ENCODE results near the gene PADI1. TPM values are rescaled to one million over a fixed set of nuclear protein-coding genes. Genes with fewer than 3 reads are reported as not detected.

The PADI1 gene
- polyA plus RNA-seq, 1 of the 3 experiments (the other 2 are of a cell fraction): 0.26 TPM

- H3K9ac ChIP-seq: peak overlapping the region; percentile 74
- peak overlapping the region; percentile 68 to 96; a peak in 3 of 4 replicates for H3K27ac ChIP-seq (ENCODE audit: low read depth in 2 of 2, low read length in 1 of 2)
- H3K4me2 ChIP-seq: peak overlapping the region; percentile 70
- DNase-seq: no peak
- peak; percentile 15; the same call in 1 of the 2 replicates for TF ChIP-seq MAX (IDR thresholded peaks at IDR 0.05; ENCODE audit: low read depth)
- TF ChIP-seq, protein P1, sequence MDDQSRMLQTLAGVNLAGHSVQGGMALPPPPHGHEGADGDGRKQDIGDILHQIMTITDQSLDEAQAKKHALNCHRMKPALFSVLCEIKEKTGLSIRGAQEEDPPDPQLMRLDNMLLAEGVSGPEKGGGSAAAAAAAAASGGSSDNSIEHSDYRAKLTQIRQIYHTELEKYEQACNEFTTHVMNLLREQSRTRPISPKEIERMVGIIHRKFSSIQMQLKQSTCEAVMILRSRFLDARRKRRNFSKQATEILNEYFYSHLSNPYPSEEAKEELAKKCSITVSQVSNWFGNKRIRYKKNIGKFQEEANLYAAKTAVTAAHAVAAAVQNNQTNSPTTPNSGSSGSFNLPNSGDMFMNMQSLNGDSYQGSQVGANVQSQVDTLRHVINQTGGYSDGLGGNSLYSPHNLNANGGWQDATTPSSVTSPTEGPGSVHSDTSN (IDR thresholded peaks at IDR 0.05): peak; percentile 58
- TF ChIP-seq RXRA (IDR thresholded peaks at IDR 0.05; ENCODE audit: borderline replicate concordance, low read depth): peak; percentile 90
- TF ChIP-seq POLR2AphosphoS5 (IDR thresholded peaks at IDR 0.05; ENCODE audit: low read depth, low read length): peak; percentile 37; the same call in 1 of the 2 replicates
- no peak for TF ChIP-seq CHD2 (IDR thresholded peaks at IDR 0.05; ENCODE audit: low read length, partially characterized antibody)
- no peak for TF ChIP-seq RFX5 (IDR thresholded peaks at IDR 0.05; ENCODE audit: low read length)
- no peak for TF ChIP-seq TAF1 (IDR thresholded peaks at IDR 0.05; ENCODE audit: borderline replicate concordance, low read depth, low read length)
- peak; percentile 38; the same call in 1 of the 2 replicates for TF ChIP-seq ELF1 (IDR thresholded peaks at IDR 0.05)
- peak in 1 of 2 experiments; percentile 84; a peak in 2 of 4 replicates for TF ChIP-seq EP300 (IDR thresholded peaks at IDR 0.05; ENCODE audit: borderline replicate concordance in 1 of 2, low read depth in 1 of 2, low read length in 1 of 2)
- TF ChIP-seq, protein P2, sequence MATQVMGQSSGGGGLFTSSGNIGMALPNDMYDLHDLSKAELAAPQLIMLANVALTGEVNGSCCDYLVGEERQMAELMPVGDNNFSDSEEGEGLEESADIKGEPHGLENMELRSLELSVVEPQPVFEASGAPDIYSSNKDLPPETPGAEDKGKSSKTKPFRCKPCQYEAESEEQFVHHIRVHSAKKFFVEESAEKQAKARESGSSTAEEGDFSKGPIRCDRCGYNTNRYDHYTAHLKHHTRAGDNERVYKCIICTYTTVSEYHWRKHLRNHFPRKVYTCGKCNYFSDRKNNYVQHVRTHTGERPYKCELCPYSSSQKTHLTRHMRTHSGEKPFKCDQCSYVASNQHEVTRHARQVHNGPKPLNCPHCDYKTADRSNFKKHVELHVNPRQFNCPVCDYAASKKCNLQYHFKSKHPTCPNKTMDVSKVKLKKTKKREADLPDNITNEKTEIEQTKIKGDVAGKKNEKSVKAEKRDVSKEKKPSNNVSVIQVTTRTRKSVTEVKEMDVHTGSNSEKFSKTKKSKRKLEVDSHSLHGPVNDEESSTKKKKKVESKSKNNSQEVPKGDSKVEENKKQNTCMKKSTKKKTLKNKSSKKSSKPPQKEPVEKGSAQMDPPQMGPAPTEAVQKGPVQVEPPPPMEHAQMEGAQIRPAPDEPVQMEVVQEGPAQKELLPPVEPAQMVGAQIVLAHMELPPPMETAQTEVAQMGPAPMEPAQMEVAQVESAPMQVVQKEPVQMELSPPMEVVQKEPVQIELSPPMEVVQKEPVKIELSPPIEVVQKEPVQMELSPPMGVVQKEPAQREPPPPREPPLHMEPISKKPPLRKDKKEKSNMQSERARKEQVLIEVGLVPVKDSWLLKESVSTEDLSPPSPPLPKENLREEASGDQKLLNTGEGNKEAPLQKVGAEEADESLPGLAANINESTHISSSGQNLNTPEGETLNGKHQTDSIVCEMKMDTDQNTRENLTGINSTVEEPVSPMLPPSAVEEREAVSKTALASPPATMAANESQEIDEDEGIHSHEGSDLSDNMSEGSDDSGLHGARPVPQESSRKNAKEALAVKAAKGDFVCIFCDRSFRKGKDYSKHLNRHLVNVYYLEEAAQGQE (IDR thresholded peaks at IDR 0.05; ENCODE audit: low read depth, low read length): no peak
- peak; percentile 38; the same call in 1 of the 2 replicates for TF ChIP-seq YY1 (IDR thresholded peaks at IDR 0.05; ENCODE audit: low read depth)
- TF ChIP-seq, protein P3, sequence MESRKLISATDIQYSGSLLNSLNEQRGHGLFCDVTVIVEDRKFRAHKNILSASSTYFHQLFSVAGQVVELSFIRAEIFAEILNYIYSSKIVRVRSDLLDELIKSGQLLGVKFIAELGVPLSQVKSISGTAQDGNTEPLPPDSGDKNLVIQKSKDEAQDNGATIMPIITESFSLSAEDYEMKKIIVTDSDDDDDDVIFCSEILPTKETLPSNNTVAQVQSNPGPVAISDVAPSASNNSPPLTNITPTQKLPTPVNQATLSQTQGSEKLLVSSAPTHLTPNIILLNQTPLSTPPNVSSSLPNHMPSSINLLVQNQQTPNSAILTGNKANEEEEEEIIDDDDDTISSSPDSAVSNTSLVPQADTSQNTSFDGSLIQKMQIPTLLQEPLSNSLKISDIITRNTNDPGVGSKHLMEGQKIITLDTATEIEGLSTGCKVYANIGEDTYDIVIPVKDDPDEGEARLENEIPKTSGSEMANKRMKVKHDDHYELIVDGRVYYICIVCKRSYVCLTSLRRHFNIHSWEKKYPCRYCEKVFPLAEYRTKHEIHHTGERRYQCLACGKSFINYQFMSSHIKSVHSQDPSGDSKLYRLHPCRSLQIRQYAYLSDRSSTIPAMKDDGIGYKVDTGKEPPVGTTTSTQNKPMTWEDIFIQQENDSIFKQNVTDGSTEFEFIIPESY (IDR thresholded peaks at IDR 0.05; ENCODE audit: borderline replicate concordance, low read depth): no peak
- no peak for TF ChIP-seq MXI1 (IDR thresholded peaks at IDR 0.05; ENCODE audit: low read depth, low read length)
- TF ChIP-seq EZH2phosphoT487 (IDR thresholded peaks at IDR 0.05; ENCODE audit: borderline replicate concordance, low read depth): no peak
- peak; percentile 72 for TF ChIP-seq TCF12 (IDR thresholded peaks at IDR 0.05)
- no peak for TF ChIP-seq RAD21 (IDR thresholded peaks at IDR 0.05; ENCODE audit: low read length)
- peak; percentile 53; the same call in 1 of the 2 replicates for TF ChIP-seq TEAD4 (IDR thresholded peaks at IDR 0.05; ENCODE audit: borderline replicate concordance, insufficient read depth)
- peak; percentile 80 for TF ChIP-seq FOSL2 (IDR thresholded peaks at IDR 0.05; ENCODE audit: borderline replicate concordance, low read depth)
- no peak for TF ChIP-seq MEF2A (IDR thresholded peaks at IDR 0.05; ENCODE audit: borderline replicate concordance, low read depth)
- TF ChIP-seq JUND (IDR thresholded peaks at IDR 0.05): peak; percentile 73
- peak; percentile 68 for TF ChIP-seq NFIC (IDR thresholded peaks at IDR 0.05; ENCODE audit: borderline replicate concordance)
- TF ChIP-seq, protein P4, sequence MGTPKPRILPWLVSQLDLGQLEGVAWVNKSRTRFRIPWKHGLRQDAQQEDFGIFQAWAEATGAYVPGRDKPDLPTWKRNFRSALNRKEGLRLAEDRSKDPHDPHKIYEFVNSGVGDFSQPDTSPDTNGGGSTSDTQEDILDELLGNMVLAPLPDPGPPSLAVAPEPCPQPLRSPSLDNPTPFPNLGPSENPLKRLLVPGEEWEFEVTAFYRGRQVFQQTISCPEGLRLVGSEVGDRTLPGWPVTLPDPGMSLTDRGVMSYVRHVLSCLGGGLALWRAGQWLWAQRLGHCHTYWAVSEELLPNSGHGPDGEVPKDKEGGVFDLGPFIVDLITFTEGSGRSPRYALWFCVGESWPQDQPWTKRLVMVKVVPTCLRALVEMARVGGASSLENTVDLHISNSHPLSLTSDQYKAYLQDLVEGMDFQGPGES (IDR thresholded peaks at IDR 0.05; ENCODE audit: low read depth, low read length): no peak
- POLR2A ChIA-PET: no interaction called here
- H3K9me3 ChIP-seq: no peaks in the 10 kb centered on the region
- H4K20me1 ChIP-seq (ENCODE audit: insufficient read depth): no peaks in the 10 kb centered on the region
- no peaks in the 10 kb centered on the region for H3K79me2 ChIP-seq (ENCODE audit: insufficient read depth)
- 4% methylated on average over 9 of the region's 13 CpGs for WGBS (ENCODE audit: low lambda C conversion rate)
- no peaks in the 10 kb centered on the region for H3K27me3 ChIP-seq (ENCODE audit: insufficient read depth)
- H3F3A ChIP-seq (replicated peaks; ENCODE audit: insufficient read depth): peaks cover 25% of the 10 kb centered on the region
- peaks cover 7 to 19% of the 10 kb centered on the region in 2 experiments; a peak in 3 of 4 replicates for H3K4me1 ChIP-seq (ENCODE audit: control insufficient read depth in 1 of 2, insufficient read depth in 2 of 2, low read depth in 1 of 2, low read length in 1 of 2)
- CTCF ChIA-PET: interaction anchor here (1.0 to 2.1 kb wide), 5 partner anchors 21 to 68 kb away, joined by 3 to 7 read pairs (median 4); no protein-coding TSS in a partner anchor
- no peaks in the 10 kb centered on the region for H3K9me2 ChIP-seq
- H3K36me3 ChIP-seq (replicated peaks in 1 of 2; ENCODE audit: control insufficient read depth in 1 of 2, insufficient read depth in 2 of 2, low read length in 1 of 2): no peaks in the 10 kb centered on the region
- peak overlapping the region in 1 of 2 experiments; percentile 33; a peak in 1 of 4 replicates for H3K4me3 ChIP-seq (ENCODE audit: low read depth in 2 of 2, low read length in 1 of 2)
- H2AFZ ChIP-seq (ENCODE audit: low read depth): peak overlapping the region; percentile 75
Observed at GRCh38 chr1:17168091-17168876, 36.6 kb upstream of the PADI1 start.

Data from SK-N-SH (cell line).